NOMO-1 (cell line): ENCODE data around the gene AKAP11.

Experiments
- DNase-seq, 2 experiments: peaks; one replicate each; lab custom pipeline; 2025; ENCODE audit not compliant: unreplicated experiment in 2 of 2; lab: John Stamatoyannopoulos, UW

AKAP11 gene

GRCh38 chr13:42333613-42334328, 61.8 kb downstream of the AKAP11 start:
- DNase-seq, result peak; percentile 38 to 48

- DNase-seq, result no peak
Measured at GRCh38 chr13:42334329-42334706, 62.4 kb downstream of the AKAP11 start.

GRCh38 chr13:42337808-42338600, 66.1 kb downstream of the AKAP11 start:
- peak in 1 of 2 experiments; percentile 30 for DNase-seq

GRCh38 chr13:42345367-42345766, 73.4 kb downstream of the AKAP11 start:
- DNase-seq, result no peak

GRCh38 chr13:42348576-42348975, 76.6 kb downstream of the AKAP11 start:
- no peak for DNase-seq

GRCh38 chr13:42350141-42350540, 78.2 kb downstream of the AKAP11 start:
- no peak for DNase-seq

- no peak for DNase-seq
Measured at GRCh38 chr13:42354241-42355091, 82.5 kb downstream of the AKAP11 start.

- no peak for DNase-seq
Measured at GRCh38 chr13:42355092-42355485, 83.1 kb downstream of the AKAP11 start.

- no peak for DNase-seq
Measured at GRCh38 chr13:42355491-42356183, 83.7 kb downstream of the AKAP11 start.

- no peak for DNase-seq
Measured at GRCh38 chr13:42356184-42356575, 84.2 kb downstream of the AKAP11 start.

GRCh38 chr13:42360046-42360574, 88.2 kb downstream of the AKAP11 start:
- DNase-seq, result no peak

- DNase-seq, result no peak
Measured at GRCh38 chr13:42361701-42362100, 89.7 kb downstream of the AKAP11 start.

- no peak for DNase-seq
Measured at GRCh38 chr13:42363941-42364612, 92.1 kb downstream of the AKAP11 start.

GRCh38 chr13:42364613-42365000, 92.7 kb downstream of the AKAP11 start:
- DNase-seq, result no peak

GRCh38 chr13:42367831-42368230, 95.9 kb downstream of the AKAP11 start:
- DNase-seq, result peak; percentile 57 to 83

GRCh38 chr13:42369071-42369797, 97.3 kb downstream of the AKAP11 start:
- no peak for DNase-seq

- no peak for DNase-seq
Measured at GRCh38 chr13:42370229-42370628, 98.3 kb downstream of the AKAP11 start.
